SK-N-SH (cell line): ENCODE results near the gene CYP4F11. TPM values are rescaled to one million over a fixed set of nuclear protein-coding genes. Genes with fewer than 3 reads are reported as not detected.
"Not testable (repeated sequence)": the region's sequence is repeated elsewhere in the genome, so short reads cannot be mapped to it uniquely, and the experiment has no call there.

Source experiments
- CTCF ChIA-PET: fragments of 300-600, 350-600 bp; formaldehyde crosslinking; extraction: SDS; loops from one replicate; lab custom pipeline; 2021; lab: Yijun Ruan, JAX
- POLR2A ChIA-PET: fragments of 350-600 bp; sonication (Branson Sonifier 250); formaldehyde crosslinking; extraction: SDS; loops from one replicate; lab custom pipeline; 2020; ENCODE audit warnings: antibody characterized with exemption, inconsistent platforms; lab: Yijun Ruan, JAX
- DNase-seq: peaks from one replicate; pipeline ENCODE4 v3.0.0; 2012
- H2AFZ ChIP-seq: fragments of 200-600 bp; sonication (generic); 2 replicates; pipeline ENCODE4 v1.8.1; 2016; ENCODE audit warnings: antibody characterized with exemption, mild to moderate bottlenecking, low read depth
- H3F3A ChIP-seq: fragments of 200-600 bp; sonication (generic); replicated peaks from 2 replicates; pipeline ENCODE3; 2016; ENCODE audit warnings: antibody characterized with exemption, mild to moderate bottlenecking; ENCODE audit not compliant: insufficient read depth
- H3K27ac ChIP-seq, 2 experiments: fragments of 200-500 bp in 1 of 2; fragments of 200-600 bp in 1 of 2; sonication (Bioruptor generic) in 1 of 2; sonication (generic), shearing (Covaris generic) in 1 of 2; 2 replicates each; pipeline versions ENCODE4 v1.5.1 to v1.6.1; 2014 to 2016; ENCODE audit warnings: low read depth in 2 of 2, inconsistent platforms in 1 of 2, low read length in 1 of 2, mild to moderate bottlenecking in 1 of 2, mixed read lengths in 1 of 2
- H3K27me3 ChIP-seq: fragments of 200-600 bp; sonication (generic), shearing (Covaris generic); 2 replicates; pipeline ENCODE4 v1.6.1; 2016; ENCODE audit warnings: mixed run types; ENCODE audit not compliant: insufficient read depth
- H3K36me3 ChIP-seq, 2 experiments: fragments of 200-500 bp in 1 of 2; fragments of 200-600 bp in 1 of 2; sonication (Bioruptor generic) in 1 of 2; sonication (generic) in 1 of 2; replicated peaks in 1 of 2; 2 replicates each; pipeline versions ENCODE3 to v1.5.1; 2014 to 2016; ENCODE audit warnings: low read length in 1 of 2, mild to moderate bottlenecking in 1 of 2; ENCODE audit not compliant: insufficient read depth in 2 of 2, control insufficient read depth in 1 of 2
- H3K4me1 ChIP-seq, 2 experiments: fragments of 200-500 bp in 1 of 2; fragments of 200-600 bp in 1 of 2; sonication (Bioruptor generic) in 1 of 2; sonication (generic), shearing (Covaris generic) in 1 of 2; 2 replicates each; pipeline versions ENCODE4 v1.5.1 to v1.6.1; 2014 to 2016; ENCODE audit warnings: low read depth in 1 of 2, low read length in 1 of 2, mixed run types in 1 of 2; ENCODE audit not compliant: insufficient read depth in 2 of 2, control insufficient read depth in 1 of 2
- H3K4me2 ChIP-seq: fragments of 200-600 bp; sonication (generic), shearing (Covaris generic); 2 replicates; pipeline ENCODE4 v1.6.1; 2017; ENCODE audit warnings: mixed run types
- H3K4me3 ChIP-seq, 2 experiments: fragments of 200-500 bp in 1 of 2; fragments of 200-600 bp in 1 of 2; sonication (Bioruptor generic) in 1 of 2; sonication (generic), shearing (Covaris generic) in 1 of 2; 2 replicates each; pipeline versions ENCODE4 v1.5.1 to v1.8.1; 2014 to 2016; ENCODE audit warnings: low read depth in 2 of 2, inconsistent platforms in 1 of 2, low read length in 1 of 2, mild to moderate bottlenecking in 1 of 2, mixed read lengths in 1 of 2, moderate library complexity in 1 of 2
- H3K79me2 ChIP-seq: fragments of 200-600 bp; sonication (generic); 2 replicates; pipeline ENCODE4 v1.8.1; 2017; ENCODE audit warnings: mild to moderate bottlenecking; ENCODE audit not compliant: insufficient read depth
- H3K9ac ChIP-seq: fragments of 200-600 bp; sonication (generic); 2 replicates; pipeline ENCODE4 v1.6.1; 2017; ENCODE audit warnings: mixed run types
- H3K9me2 ChIP-seq: fragments of 200-600 bp; sonication (generic); 2 replicates; pipeline ENCODE4 v1.6.1; 2017; ENCODE audit warnings: mixed run types
- H3K9me3 ChIP-seq: fragments of 200-600 bp; sonication (generic); 2 replicates; pipeline ENCODE4 v1.6.1; 2017; ENCODE audit warnings: mixed run types, mild to moderate bottlenecking, moderate library complexity
- H4K20me1 ChIP-seq: fragments of 200-600 bp; sonication (generic); 2 replicates; pipeline ENCODE4 v1.6.1; 2017; ENCODE audit warnings: mild to moderate bottlenecking, mixed run types; ENCODE audit not compliant: insufficient read depth
- CTCF ChIP-seq: fragments of 200-600 bp; sonication (generic); IDR thresholded peaks from 2 replicates; pipeline ENCODE4 v1.6.1; 2017; ENCODE audit warnings: antibody characterized with exemption, mild to moderate bottlenecking, moderate library complexity
- EZH2phosphoT487 ChIP-seq: fragments of 200-600 bp; sonication (generic); IDR thresholded peaks from 2 replicates; pipeline ENCODE4 v1.6.1; 2017; ENCODE audit warnings: low read depth, mixed run types, mild to moderate bottlenecking, antibody characterized with exemption, moderate library complexity, borderline replicate concordance
- FOSL2 ChIP-seq: IDR thresholded peaks from 2 replicates; pipeline ENCODE4 v1.4.0; 2012; ENCODE audit warnings: low read depth, mild to moderate bottlenecking, moderate library complexity, borderline replicate concordance
- FOXM1 ChIP-seq: IDR thresholded peaks from 2 replicates; pipeline ENCODE4 v1.4.0; 2012; ENCODE audit warnings: low read depth, mild to moderate bottlenecking
- GABPA ChIP-seq: IDR thresholded peaks from 2 replicates; pipeline ENCODE4 v1.4.0; 2012; ENCODE audit warnings: low read depth, mild to moderate bottlenecking
- GATA2 ChIP-seq: sonication (generic); formaldehyde crosslinking; IDR thresholded peaks from 2 replicates; pipeline ENCODE4 v1.5.0; 2020; ENCODE audit warnings: mild to moderate bottlenecking, missing genetic modification reagents
- JUND ChIP-seq: IDR thresholded peaks from 2 replicates; pipeline ENCODE4 v1.4.0; 2012
- MEF2A ChIP-seq: IDR thresholded peaks from 2 replicates; pipeline ENCODE4 v1.4.0; 2012; ENCODE audit warnings: low read depth, borderline replicate concordance
- POLR2AphosphoS5 ChIP-seq: IDR thresholded peaks from 2 replicates; pipeline ENCODE4 v1.6.1; 2012; ENCODE audit warnings: low read depth, low read length
- RAD21 ChIP-seq: IDR thresholded peaks from 2 replicates; pipeline ENCODE4 v1.6.1; 2012; ENCODE audit warnings: mild to moderate bottlenecking, low read length
- RCOR1 ChIP-seq: fragments of 150-350 bp; IDR thresholded peaks from 2 replicates; pipeline ENCODE4 v1.6.1; 2017; ENCODE audit warnings: antibody characterized with exemption, low read length
- REST ChIP-seq: IDR thresholded peaks from 2 replicates; pipeline ENCODE4 v1.6.1; 2012; ENCODE audit warnings: mild to moderate bottlenecking, low read depth, low read length, moderate library complexity
- RXRA ChIP-seq: IDR thresholded peaks from 2 replicates; pipeline ENCODE4 v1.4.0; 2012; ENCODE audit warnings: low read depth, mild to moderate bottlenecking, borderline replicate concordance
- TAF1 ChIP-seq: IDR thresholded peaks from 2 replicates; pipeline ENCODE4 v1.6.1; 2012; ENCODE audit warnings: low read depth, mild to moderate bottlenecking, low read length, moderate library complexity, borderline replicate concordance
- TCF12 ChIP-seq: IDR thresholded peaks from 2 replicates; pipeline ENCODE4 v1.4.0; 2012
- WGBS: methylation state at CpG from one replicate; pipeline ENCODE4 v1.1.6; 2017; ENCODE audit warnings: low lambda C conversion rate; 5-methylcytosine and 5-hydroxymethylcytosine counted together
- polyA plus RNA-seq, 3 experiments: library from polyadenylated mRNA; depleted of rRNA; stranded (reverse); fragments of >200 nt; gene quantifications; 2 replicates each; pipeline ENCODE4 v1.2.3, GENCODE V29; 2012

The CYP4F11 gene
- polyA plus RNA-seq, 1 of the 3 experiments (the other 2 are of a cell fraction): 0.23 TPM

- no peak for DNase-seq
- Histone ChIP-seq H3K9ac (no peak overlapping the region), H3K4me2 (no peak overlapping the region), H3K4me1 (no peaks in the 10 kb centered on the region), H3K4me3 (no peak overlapping the region), H4K20me1 (no peaks in the 10 kb centered on the region), H3K36me3 (no peaks in the 10 kb centered on the region), H3F3A (no peaks in the 10 kb centered on the region), H3K9me2 (no peaks in the 10 kb centered on the region), H3K9me3 (no peaks in the 10 kb centered on the region), H3K27ac (no peak overlapping the region), H2AFZ (no peak overlapping the region), H3K27me3 (no peaks in the 10 kb centered on the region; the same call in 1 of the 2 replicates), H3K79me2 (no peaks in the 10 kb centered on the region)
- no peak for TF ChIP-seq GATA2 (CRISPR knock-in tag)
- no peak for TF ChIP-seq RAD21
- no peak for TF ChIP-seq POLR2AphosphoS5
- no peak for TF ChIP-seq RCOR1
- no peak for TF ChIP-seq JUND
- no peak for TF ChIP-seq FOXM1
- no peak for TF ChIP-seq GABPA
- TF ChIP-seq CTCF: no peak
- no peak for TF ChIP-seq EZH2phosphoT487
- no peak for TF ChIP-seq TAF1
- ChIA-PET CTCF (no interaction called here), POLR2A (no interaction called here)
- WGBS: 15% methylated on average over 3 of the region's 3 CpGs
Observed at GRCh38 chr19:15936173-15936572, 1.8 kb upstream of the CYP4F11 start.

DNA sequence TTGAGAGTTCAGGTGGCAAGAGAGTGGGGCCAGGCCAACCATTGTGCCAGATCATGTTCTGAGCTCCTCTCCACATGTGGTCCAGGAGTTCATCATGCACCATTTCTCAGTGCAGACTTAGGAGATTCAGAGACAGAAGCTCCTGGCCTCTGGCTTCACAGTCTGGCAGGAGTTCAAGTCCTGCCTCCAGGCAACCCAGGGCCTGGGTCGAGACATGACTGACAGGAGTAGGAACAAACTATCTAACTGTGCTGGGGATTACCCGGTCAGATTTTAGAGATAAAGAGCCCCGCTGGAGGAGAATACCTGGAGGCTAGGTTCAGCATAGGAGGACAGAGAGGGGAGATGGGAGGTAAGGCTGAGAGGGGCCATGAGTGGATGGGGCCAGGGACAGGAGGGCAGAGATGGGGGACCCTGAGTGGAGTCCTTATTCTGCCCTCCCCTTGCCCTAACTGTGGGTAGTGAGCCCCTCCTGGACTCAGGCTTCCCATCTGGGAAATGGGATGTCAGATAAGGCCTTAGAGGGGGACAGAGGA, 906 bp upstream of the CYP4F11 start:
- ChIA-PET POLR2A (no interaction called here), CTCF (interaction anchor here (1.2 kb wide), 1 partner anchor 11 kb away, joined by 3 read pairs; no protein-coding TSS in a partner anchor)
- TF ChIP-seq RXRA (no peak), RAD21 (no peak), MEF2A (no peak), CTCF (no peak), FOSL2 (no peak), REST (no peak), TCF12 (no peak)
- H3K36me3 ChIP-seq: no peaks in the 10 kb centered on the region
- DNase-seq: no peak
- H3K4me3 ChIP-seq: no peak overlapping the region
- no peaks in the 10 kb centered on the region for H3K4me1 ChIP-seq
- no peaks in the 10 kb centered on the region for H3K9me2 ChIP-seq
- WGBS: 3% methylated on average over 3 of the region's 3 CpGs
- H3F3A ChIP-seq: no peaks in the 10 kb centered on the region
- H2AFZ ChIP-seq: no peak overlapping the region
- no peaks in the 10 kb centered on the region for H4K20me1 ChIP-seq
- H3K9me3 ChIP-seq: no peaks in the 10 kb centered on the region
- no peak overlapping the region for H3K27ac ChIP-seq
- no peaks in the 10 kb centered on the region for H3K79me2 ChIP-seq
- H3K9ac ChIP-seq: no peak overlapping the region
- no peaks in the 10 kb centered on the region; the same call in 1 of the 2 replicates for H3K27me3 ChIP-seq
- no peak overlapping the region for H3K4me2 ChIP-seq

GRCh38 chr19:15933761-15934331, 483 bp downstream of the CYP4F11 start:
- H3K4me2 ChIP-seq, H4K20me1 ChIP-seq, H3K79me2 ChIP-seq, DNase-seq, H3K27ac ChIP-seq, H3K9me3 ChIP-seq, H2AFZ ChIP-seq, H3K4me3 ChIP-seq, CTCF ChIA-PET, H3K4me1 ChIP-seq, H3K27me3 ChIP-seq, H3K9me2 ChIP-seq, H3K36me3 ChIP-seq, H3F3A ChIP-seq, H3K9ac ChIP-seq: not testable (repeated sequence)
- POLR2A ChIA-PET: interaction anchor here (0.6 kb wide), 1 partner anchor 10 kb away, joined by 3 read pairs; no protein-coding TSS in a partner anchor
- whole genome bisulfite sequencing: 20% methylated on average over 12 of the region's 12 CpGs
